A673 (cell line): ENCODE results near the gene GLCE.

Experiments used
- CTCF ChIP-seq: fragments of 300-800, 200-600 bp; sonication (generic); conservative IDR thresholded peaks from 2 replicates; pipeline ENCODE4 v1.5.1; 2017; ENCODE audit warnings: low read depth, mild to moderate bottlenecking, antibody characterized with exemption, low read length, moderate library complexity, mixed read lengths
- EZH2 ChIP-seq: fragments of 200-600 bp; sonication (generic); IDR thresholded peaks from 2 replicates; pipeline ENCODE4 v1.6.1; 2017; ENCODE audit warnings: borderline replicate concordance, low read depth, mild to moderate bottlenecking, mixed read lengths, antibody characterized with exemption, low read length; ENCODE audit not compliant: poor library complexity, severe bottlenecking

- TF ChIP-seq CTCF = no peak
- TF ChIP-seq EZH2 = no peak
Measured at GRCh38 chr15:69149163-69149562, 11.3 kb upstream of the GLCE start.
